NCI-H446 (cell line): ENCODE data around the gene PPP1R1B.
A peak's percentile ranks its signal among the peaks of the same experiment; 100 is the strongest.

Experiments
- DNase-seq, 2 experiments: peaks; one replicate each; lab custom pipeline; 2025; lab: John Stamatoyannopoulos, UW

The PPP1R1B gene

GRCh38 chr17:39633570-39634183 lies 6.9 kb downstream of the PPP1R1B start:
- DNase-seq = no peak

DNA sequence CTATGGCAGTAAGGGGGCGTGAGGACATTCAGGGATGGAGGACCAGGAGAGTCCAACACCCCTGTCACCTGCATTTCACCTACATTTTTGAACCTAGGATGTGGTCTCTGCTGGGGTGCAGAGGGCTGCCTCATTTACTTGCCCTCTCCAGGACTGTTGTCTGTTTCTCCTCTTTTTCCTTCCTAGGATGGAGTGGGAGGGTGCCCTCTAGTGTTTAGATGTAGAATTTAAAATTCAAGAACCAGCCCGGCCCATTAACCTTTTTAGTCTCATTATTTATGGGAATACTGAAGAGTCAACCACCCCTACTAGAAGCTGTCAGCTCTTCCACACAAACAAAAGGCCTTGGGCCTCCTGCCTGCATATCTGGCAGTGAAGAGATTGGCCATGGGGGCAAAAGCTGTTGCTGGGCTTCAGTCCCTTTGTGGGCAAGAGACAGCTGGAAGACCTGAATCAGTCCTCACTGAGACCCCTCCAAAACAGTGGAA lies 7.7 kb downstream of the PPP1R1B start:
- peak; percentile 26 to 49 for DNase-seq

GRCh38 chr17:39635614-39636176 lies 8.9 kb downstream of the PPP1R1B start:
- no peak for DNase-seq

DNA sequence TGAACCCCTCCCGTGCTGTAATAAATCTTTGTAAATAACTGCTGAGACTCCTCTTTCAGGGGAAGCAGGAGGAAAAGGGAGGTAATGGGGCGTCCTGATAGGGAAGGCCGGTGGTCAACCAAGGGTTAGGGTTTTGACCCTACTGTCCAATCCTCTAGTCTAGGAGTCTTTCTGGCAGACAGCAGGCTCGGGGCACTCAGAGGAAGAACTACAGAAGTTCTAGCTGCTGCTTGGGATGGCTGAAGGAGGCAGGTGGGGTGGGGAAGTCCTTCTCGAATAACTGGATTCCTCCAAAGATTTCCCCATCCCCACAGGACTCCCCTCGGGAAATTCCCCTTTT lies 9.8 kb downstream of the PPP1R1B start:
- DNase-seq = no peak

- DNase-seq = peak; percentile 30 to 85
Observed at GRCh38 chr17:39636927-39637736, 10.4 kb downstream of the PPP1R1B start, which contains the start of gene STARD3. Gene STARD3, plus strand, starts transcription at chr17:39637144. Its CDS starts 16,388 bp downstream, at chr17:39653532.

DNA sequence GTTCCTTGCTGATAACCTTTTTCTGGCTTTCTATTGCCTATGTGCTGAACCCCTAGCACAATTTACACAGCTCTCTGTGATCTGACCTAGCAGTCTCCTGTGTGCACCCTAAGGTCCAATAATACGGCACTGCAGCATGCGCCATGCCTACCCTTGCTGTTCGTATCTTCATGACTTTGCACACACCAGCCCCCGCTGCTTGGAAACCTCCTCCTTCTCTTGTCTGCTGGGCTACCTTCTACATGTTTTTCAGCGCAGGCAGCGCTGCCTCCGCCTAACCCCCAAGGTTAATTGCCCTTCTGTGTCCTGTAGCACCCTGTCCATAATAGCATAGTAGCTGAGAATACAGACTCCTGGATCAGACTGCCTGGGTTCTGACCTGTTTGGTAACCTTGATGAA lies 11.6 kb downstream of the PPP1R1B start:
- DNase-seq = no peak

GRCh38 chr17:39639043-39639442 lies 12.3 kb downstream of the PPP1R1B start:
- no peak for DNase-seq

DNA sequence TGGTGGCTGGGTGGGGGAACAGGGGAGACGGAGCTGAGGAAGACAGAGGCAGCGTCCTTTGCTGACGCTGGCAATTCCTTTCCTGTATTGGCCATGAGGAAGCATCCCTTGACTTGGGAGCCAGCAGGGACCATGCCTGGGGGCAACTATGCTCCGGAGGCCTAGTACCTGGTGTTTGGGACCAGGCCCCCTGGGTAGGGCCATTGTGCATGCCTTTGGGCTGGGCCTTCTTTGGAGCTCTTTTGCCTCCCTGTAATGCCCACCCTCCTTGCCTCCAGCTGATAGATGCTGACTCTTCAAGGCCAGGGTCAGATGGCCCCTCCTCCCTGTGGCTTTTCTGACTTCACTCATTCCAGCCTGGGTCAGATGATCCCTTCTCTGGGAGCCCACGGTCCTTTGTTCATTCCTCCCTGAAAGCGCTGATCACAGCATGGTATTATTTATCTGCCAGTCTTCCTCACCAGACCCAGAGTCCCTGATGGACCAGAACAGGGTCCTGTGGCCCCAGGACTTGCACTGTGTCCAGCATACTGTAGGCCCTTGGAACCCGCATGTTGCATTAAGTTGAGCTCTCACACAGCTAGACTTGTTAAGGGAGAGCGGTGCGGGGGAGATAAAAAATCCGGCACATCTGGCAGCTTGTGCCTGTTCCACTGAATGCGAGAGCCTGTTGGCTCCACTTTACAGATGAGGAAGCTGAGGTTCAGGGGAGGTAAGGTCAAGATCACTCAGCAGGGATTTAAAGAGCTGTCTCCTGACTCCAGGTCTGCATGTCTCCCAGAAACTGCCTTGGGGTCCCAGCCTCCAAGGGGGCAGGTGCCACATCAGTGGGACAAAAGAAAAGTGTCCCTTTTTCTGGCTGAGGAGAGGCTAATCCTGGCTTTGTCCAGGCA lies 13.1 kb downstream of the PPP1R1B start:
- DNase-seq = no peak

GRCh38 chr17:39640591-39641031 lies 13.9 kb downstream of the PPP1R1B start:
- no peak for DNase-seq

- no peak for DNase-seq
Observed at GRCh38 chr17:39641097-39641496, 14.3 kb downstream of the PPP1R1B start.

GRCh38 chr17:39641883-39642282 lies 15.1 kb downstream of the PPP1R1B start:
- DNase-seq = no peak

- DNase-seq = no peak
Observed at GRCh38 chr17:39642291-39643074, 15.7 kb downstream of the PPP1R1B start.

GRCh38 chr17:39643271-39643670 lies 16.5 kb downstream of the PPP1R1B start:
- no peak for DNase-seq

DNA sequence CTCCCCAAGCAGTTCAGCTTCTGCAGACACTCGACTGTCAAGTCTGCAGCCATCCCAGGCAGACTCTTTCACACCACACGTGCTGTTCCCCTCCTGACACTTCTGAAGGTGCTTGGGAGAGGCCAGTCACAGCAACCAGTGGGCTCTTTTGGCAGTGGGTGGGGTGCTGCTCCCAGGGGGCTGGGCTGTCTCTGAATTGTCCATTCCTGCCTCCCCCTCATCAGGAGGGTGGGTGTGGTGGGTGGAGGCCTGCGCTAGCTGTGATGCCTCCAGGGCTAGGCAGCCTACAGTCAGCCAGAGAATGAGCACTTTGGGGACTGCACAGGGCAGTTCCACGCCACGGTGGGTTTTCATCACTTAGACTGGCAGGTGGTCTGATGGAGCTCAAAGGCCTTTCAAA lies 20.5 kb downstream of the PPP1R1B start:
- no peak for DNase-seq

GRCh38 chr17:39648616-39649366 lies 22.0 kb downstream of the PPP1R1B start:
- no peak for DNase-seq

- DNase-seq = no peak
Observed at GRCh38 chr17:39650121-39650579, 23.4 kb downstream of the PPP1R1B start.

DNA sequence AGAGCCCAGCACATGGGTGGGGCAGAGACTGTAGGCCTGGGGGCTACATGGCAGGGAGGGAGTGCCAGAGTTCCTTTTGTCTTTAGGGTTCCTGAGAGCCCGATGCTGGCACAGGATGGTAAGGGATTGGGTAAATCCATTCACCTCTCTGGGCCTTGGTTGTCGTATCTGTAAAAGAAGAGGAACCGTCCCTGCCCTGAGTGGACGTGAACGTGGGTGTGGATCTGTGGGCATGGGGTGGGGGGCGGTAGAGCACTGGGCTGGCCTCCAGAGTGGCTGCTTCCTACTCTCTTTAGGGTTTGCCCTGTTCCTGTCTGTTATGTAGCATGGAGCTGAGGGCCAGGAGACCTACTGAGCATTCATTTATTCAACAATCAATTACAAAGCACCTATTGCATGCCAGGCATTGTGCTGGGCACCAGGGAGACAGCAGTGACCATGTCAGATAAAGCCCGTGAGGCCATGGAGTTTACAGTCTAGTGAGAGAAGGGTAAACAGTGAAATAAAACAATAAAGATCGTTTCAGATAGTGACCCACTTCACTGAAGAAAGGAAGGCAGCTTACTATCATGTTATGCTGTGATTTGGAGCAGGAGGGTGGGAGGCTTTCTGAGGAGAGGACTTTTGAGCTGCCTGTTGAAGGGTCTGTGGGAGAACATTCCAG lies 25.3 kb downstream of the PPP1R1B start:
- no peak for DNase-seq

DNA sequence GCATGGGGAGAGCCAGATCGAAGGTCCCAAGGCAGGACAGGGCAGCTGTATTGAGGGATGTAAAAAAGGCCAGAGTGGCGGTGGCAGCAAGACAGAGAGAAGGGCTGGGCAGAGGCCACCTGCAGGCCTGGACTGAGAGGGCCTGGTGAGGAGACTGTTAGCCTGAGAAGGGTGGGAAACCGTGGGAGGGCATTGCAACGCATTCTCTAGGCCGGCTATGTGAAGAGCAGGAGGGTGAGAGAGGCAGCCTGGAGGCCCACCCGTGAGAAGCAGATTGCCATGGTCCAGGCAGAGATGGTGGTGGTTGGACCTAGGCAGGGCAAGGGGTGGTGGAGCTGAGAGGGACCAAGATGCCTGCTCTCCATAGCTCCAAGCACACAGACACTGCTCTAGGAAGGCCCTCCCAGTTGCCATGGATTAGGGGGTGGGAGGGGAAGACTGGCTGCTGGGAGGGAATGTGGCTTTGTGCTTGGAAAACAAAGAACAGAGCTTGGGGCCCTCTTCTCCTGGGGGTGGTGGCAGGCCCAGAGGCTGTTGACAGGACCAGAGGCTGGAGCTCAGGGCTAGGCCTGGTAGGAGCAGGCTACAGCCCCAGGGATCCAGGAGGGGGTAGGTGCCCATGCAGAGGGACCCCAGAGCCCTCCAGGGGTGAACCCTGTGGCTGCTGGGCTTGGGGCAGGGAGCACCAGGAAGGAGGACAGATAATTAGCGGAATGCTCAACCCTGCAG lies 26.0 kb downstream of the PPP1R1B start:
- no peak for DNase-seq

DNA sequence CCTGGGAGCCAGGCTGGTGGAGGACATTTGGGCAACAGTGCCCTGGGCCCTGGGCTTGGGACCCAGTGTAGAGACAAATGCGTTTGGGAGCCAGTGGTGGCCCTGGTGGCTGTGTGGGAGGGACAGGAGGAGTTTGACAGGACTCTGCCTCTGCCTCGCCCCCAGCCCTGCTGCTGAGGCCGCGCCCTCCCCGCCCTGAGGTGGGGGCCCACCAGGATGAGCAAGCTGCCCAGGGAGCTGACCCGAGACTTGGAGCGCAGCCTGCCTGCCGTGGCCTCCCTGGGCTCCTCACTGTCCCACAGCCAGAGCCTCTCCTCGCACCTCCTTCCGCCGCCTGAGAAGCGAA lies 26.5 kb downstream of the PPP1R1B start:
- no peak for DNase-seq
